ENCODE results near the gene ZFYVE9. TPM values are rescaled to one million over a fixed set of nuclear protein-coding genes. Genes with fewer than 3 reads are reported as not detected.
"Not testable (repeated sequence)": the region's sequence is repeated elsewhere in the genome, so short reads cannot be mapped to it uniquely, and the experiment has no call there.

Gene ZFYVE9
- total RNA-seq, 1 donor = 6.6 TPM

DNA sequence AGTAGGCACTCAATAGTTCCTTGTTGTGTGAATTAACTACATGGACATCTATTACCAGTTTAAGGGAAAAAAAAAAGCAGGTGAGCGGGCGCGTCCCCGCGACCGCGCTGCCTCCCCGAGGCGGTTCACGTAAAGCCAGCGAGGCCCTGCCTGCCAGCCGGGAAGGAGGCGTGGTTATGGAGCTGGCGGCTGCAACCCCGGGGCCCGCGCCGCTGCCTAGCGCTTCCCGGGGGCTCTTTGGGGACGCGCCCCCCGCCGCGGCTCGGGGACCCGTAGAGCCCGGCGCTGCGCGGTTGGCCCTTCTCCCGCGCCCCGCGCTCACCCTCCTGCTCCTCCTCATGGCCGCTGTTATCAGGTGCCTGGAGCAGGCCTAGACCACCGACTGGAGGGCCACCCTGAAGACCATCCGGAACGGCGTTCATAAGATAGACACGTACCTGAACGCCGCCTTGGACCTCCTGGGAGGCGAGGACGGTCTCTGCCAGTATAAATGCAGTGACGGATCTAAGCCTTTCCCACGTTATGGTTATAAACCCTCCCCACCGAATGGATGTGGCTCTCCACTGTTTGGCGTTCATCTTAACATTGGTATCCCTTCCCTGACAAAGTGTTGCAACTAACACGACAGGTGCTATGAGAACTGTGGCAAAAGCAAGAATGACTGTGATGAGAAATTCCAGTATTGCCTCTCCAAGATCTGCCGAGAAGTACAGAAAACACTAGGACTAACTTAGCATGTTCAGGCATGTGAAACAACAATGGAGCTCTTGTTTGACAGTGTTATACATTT, 226.7 kb downstream of the ZFYVE9 start:
- peaks cover 30% of the 10 kb centered on the region for H3K4me1 ChIP-seq (ENCODE audit: insufficient read depth, low read length)
- peak overlapping the region; percentile 7 for H3K4me3 ChIP-seq (ENCODE audit: low read length)
- no peaks in the 10 kb centered on the region for H3K9me3 ChIP-seq (ENCODE audit: low read depth, low read length)
- no peaks in the 10 kb centered on the region for H3K27me3 ChIP-seq (ENCODE audit: insufficient read depth, low read length)

DNA sequence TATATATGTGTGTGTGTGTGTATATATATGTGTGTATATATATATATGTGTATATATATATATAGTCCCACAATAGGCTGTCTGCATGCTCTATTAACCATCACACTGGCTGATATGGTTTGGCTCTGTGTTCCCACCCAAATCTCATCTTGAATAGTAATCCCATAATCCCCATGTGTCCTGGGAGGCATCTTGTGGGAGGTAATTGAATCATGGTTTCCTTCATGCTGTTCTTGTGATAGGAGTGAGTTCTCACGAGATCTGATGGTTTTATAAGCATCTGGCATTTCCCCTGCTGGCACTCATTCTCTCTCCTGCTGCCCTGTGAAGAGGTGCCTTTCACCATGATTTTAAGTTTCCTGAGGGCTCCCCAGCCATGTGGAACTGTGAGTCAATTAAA, 228.0 kb downstream of the ZFYVE9 start:
- peaks cover 19% of the 10 kb centered on the region for H3K4me1 ChIP-seq (ENCODE audit: insufficient read depth, low read length)
- H3K27me3 ChIP-seq (ENCODE audit: insufficient read depth, low read length); H3K9me3 ChIP-seq (ENCODE audit: low read depth, low read length); H3K4me3 ChIP-seq (ENCODE audit: low read length): not testable (repeated sequence)

DNA sequence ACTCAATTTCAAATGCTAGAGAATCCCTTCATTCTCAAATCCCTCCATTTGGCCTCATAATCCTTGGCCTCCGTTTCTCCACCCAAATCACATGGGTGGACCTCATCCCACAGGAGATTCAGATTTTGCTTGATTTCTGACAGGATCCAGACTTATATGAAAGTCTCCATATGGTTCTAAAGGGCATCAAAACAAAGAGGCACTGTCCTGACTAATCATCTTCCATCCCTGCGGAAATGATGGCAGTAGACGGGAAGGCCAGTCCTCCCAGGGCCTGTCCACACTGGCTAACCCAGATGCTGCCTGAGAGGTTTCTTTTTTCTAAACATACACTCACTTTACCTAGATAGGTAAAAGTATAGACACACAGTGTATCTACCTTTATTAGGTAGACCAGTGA, 243.5 kb downstream of the ZFYVE9 start:
- Histone ChIP-seq H3K4me3 (ENCODE audit: low read length) (no peak overlapping the region), H3K4me1 (ENCODE audit: insufficient read depth, low read length) (no peaks in the 10 kb centered on the region), H3K27me3 (ENCODE audit: insufficient read depth, low read length) (no peaks in the 10 kb centered on the region)

DNA sequence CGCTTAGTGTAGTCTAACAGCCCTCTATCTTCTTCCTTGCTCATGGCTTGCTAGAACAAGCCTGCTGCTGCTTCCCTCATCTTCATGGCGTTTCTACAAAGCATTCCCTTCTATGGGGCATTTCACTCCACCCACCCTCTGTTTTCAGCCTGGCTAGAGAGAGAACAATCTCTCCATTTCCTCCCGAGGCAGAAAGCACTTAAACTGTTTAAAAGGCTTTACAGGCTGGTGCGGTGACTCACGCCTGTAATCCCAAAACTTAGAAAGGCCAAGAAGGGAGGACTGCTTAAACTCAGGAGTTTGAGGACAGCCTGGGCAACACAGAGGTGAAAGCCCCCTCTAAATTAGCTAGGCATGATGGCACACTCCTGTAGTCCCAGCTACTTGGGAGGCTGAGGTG, 244.6 kb downstream of the ZFYVE9 start:
- H3K9me3 ChIP-seq (ENCODE audit: low read depth, low read length) = no peaks in the 10 kb centered on the region
- H3K4me3 ChIP-seq (ENCODE audit: low read length) = no peak overlapping the region
- H3K27me3 ChIP-seq (ENCODE audit: insufficient read depth, low read length) = no peaks in the 10 kb centered on the region
- H3K4me1 ChIP-seq (ENCODE audit: insufficient read depth, low read length) = no peaks in the 10 kb centered on the region

More for the DNA sequence above, 243.5 kb downstream of the ZFYVE9 start:
- no peaks in the 10 kb centered on the region for H3K9me3 ChIP-seq (ENCODE audit: low read depth, low read length)

DNA sequence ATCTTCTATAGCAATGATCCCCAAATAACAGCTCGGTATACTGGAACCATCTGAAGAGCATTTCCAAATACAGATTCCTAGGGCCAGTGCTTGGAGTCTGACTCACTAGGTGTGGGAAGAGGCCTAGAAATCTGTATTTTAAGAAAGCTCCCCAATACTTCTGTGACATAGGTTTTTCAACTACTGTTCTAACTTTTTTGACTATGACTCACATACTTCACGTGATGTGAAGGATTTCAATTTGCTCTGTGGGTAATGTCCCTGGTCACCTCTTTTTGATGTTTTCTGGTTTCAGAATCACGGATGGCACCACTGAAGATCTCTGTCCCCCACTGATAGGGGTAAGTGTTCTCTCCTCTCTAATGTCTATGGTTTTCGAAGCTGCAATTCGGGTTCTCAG, 251.3 kb downstream of the ZFYVE9 start:
- Histone ChIP-seq H3K4me3 (ENCODE audit: low read length) (no peak overlapping the region), H3K27me3 (ENCODE audit: insufficient read depth, low read length) (no peaks in the 10 kb centered on the region), H3K4me1 (ENCODE audit: insufficient read depth, low read length) (no peaks in the 10 kb centered on the region), H3K9me3 (ENCODE audit: low read depth, low read length) (no peaks in the 10 kb centered on the region)

Other genes with a start within 250 kb of the ZFYVE9 start
- under 0.01 TPM for gene RAB3B, start 151.4 kb upstream of the ZFYVE9 start, total RNA-seq
- gene KTI12, start 108.3 kb upstream of the ZFYVE9 start, total RNA-seq = 19.6 TPM
- 24.7 TPM for gene TXNDC12, start 86.9 kb upstream of the ZFYVE9 start, total RNA-seq
- 71.0 TPM for gene BTF3L4, start 85.8 kb upstream of the ZFYVE9 start, total RNA-seq
- 20.9 TPM for gene CC2D1B, start 224.1 kb downstream of the ZFYVE9 start, total RNA-seq

All from mononuclear cell (primary cell).